A172 (cell line): ENCODE data around the gene TIAM1. TPM values are rescaled to one million over a fixed set of nuclear protein-coding genes. Genes with fewer than 3 reads are reported as not detected.

ENCODE experiments used
- DNase-seq: peaks from one replicate; pipeline ENCODE4 v3.0.0-alpha.2; 2015; ENCODE audit warnings: low spot score
- total RNA-seq: library from RNA; depleted of rRNA; stranded (reverse); fragments of >200 nt; shearing (Covaris generic); gene quantifications from 2 replicates; pipeline ENCODE4 v1.2.3, GENCODE V29; 2014

TIAM1 gene
- total RNA-seq, 1 experiment from 2014 or later: 7.0 TPM

GRCh38 chr21:31330144-31330483, 13.9 kb downstream of the TIAM1 start:
- DNase-seq: no peak

- no peak for DNase-seq
Observed at GRCh38 chr21:31329456-31330143, 14.5 kb downstream of the TIAM1 start.

- DNase-seq: no peak
Observed at GRCh38 chr21:31326522-31327242, 17.4 kb downstream of the TIAM1 start.

- no peak for DNase-seq
Observed at GRCh38 chr21:31318971-31319370, 25.1 kb downstream of the TIAM1 start.

GRCh38 chr21:31317688-31318087, 26.4 kb downstream of the TIAM1 start:
- no peak for DNase-seq

GRCh38 chr21:31316488-31317169, 27.4 kb downstream of the TIAM1 start:
- peak; percentile 70 for DNase-seq

GRCh38 chr21:31316072-31316471, 28.0 kb downstream of the TIAM1 start:
- no peak for DNase-seq

GRCh38 chr21:31310750-31311149, 33.3 kb downstream of the TIAM1 start:
- no peak for DNase-seq

- DNase-seq: no peak
Observed at GRCh38 chr21:31308584-31308983, 35.5 kb downstream of the TIAM1 start.

- DNase-seq: no peak
Observed at GRCh38 chr21:31305888-31306287, 38.2 kb downstream of the TIAM1 start.

GRCh38 chr21:31299291-31300147, 44.5 kb downstream of the TIAM1 start:
- no peak for DNase-seq

GRCh38 chr21:31298618-31299269, 45.3 kb downstream of the TIAM1 start:
- DNase-seq: no peak

- no peak for DNase-seq
Observed at GRCh38 chr21:31297806-31298205, 46.3 kb downstream of the TIAM1 start.

- DNase-seq: no peak
Observed at GRCh38 chr21:31295676-31296075, 48.4 kb downstream of the TIAM1 start.

- DNase-seq: no peak
Observed at GRCh38 chr21:31294691-31295090, 49.4 kb downstream of the TIAM1 start.

GRCh38 chr21:31293986-31294385, 50.1 kb downstream of the TIAM1 start:
- peak; percentile 97 for DNase-seq

- no peak for DNase-seq
Observed at GRCh38 chr21:31290765-31291164, 53.3 kb downstream of the TIAM1 start.

- DNase-seq: no peak
Observed at GRCh38 chr21:31289702-31290101, 54.4 kb downstream of the TIAM1 start.

- no peak for DNase-seq
Observed at GRCh38 chr21:31288191-31288590, 55.9 kb downstream of the TIAM1 start.

- no peak for DNase-seq
Observed at GRCh38 chr21:31287201-31287600, 56.9 kb downstream of the TIAM1 start.

- DNase-seq: no peak
Observed at GRCh38 chr21:31286621-31287020, 57.4 kb downstream of the TIAM1 start.
